ENCODE measurements around the gene SLC35G1. TPM values are rescaled to one million over a fixed set of nuclear protein-coding genes. Genes with fewer than 3 reads are reported as not detected.

Gene SLC35G1
- total RNA-seq, 1 donor from 2014 or later: 5.0 TPM

- H3K27ac Mint-ChIP-seq (ENCODE audit: unreplicated experiment): no peak overlapping the region
- no peaks in the 10 kb centered on the region for H3K4me1 Mint-ChIP-seq (ENCODE audit: unreplicated experiment)
- no peak for DNase-seq (ENCODE audit: low spot score)
- no peaks in the 10 kb centered on the region for H3K9me3 Mint-ChIP-seq (ENCODE audit: unreplicated experiment)
- TF ChIP-seq CTCF (IDR thresholded peaks at IDR 0.05; ENCODE audit: unreplicated experiment): no peak
- H3K27me3 Mint-ChIP-seq (ENCODE audit: unreplicated experiment): no peaks in the 10 kb centered on the region
- H3K36me3 Mint-ChIP-seq (ENCODE audit: low read depth, unreplicated experiment): no peaks in the 10 kb centered on the region
- no peak overlapping the region for H3K4me3 Mint-ChIP-seq (ENCODE audit: unreplicated experiment)
Measured at GRCh38 chr10:93947524-93947923, 53.7 kb downstream of the SLC35G1 start.

DNA sequence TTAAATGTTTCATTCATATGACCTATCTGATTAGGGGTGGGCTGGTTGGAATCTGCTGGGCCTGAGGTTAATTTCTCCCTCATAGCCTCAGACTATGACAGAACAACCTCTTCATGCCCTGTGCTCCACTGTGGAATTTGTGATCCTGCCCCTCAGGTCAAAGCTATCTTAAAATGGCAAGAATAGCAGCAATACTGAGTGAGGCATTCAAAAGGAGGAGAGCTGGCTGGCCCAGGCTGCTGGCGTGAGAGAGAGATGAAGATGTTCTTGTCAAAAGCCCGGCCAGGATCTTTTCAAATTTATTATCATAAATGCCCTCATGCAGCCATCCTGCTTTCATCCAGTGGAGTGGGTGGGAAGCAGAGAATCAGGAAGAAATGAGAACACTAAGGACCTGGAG lies 58.1 kb downstream of the SLC35G1 start:
- no peaks in the 10 kb centered on the region for H3K36me3 Mint-ChIP-seq (ENCODE audit: low read depth, unreplicated experiment)
- no peaks in the 10 kb centered on the region for H3K9me3 Mint-ChIP-seq (ENCODE audit: unreplicated experiment)
- DNase-seq (ENCODE audit: low spot score): no peak
- no peaks in the 10 kb centered on the region for H3K27me3 Mint-ChIP-seq (ENCODE audit: unreplicated experiment)
- H3K27ac Mint-ChIP-seq (ENCODE audit: unreplicated experiment): no peak overlapping the region
- no peaks in the 10 kb centered on the region for H3K4me1 Mint-ChIP-seq (ENCODE audit: unreplicated experiment)
- no peak overlapping the region for H3K4me3 Mint-ChIP-seq (ENCODE audit: unreplicated experiment)
- no peak for TF ChIP-seq CTCF (IDR thresholded peaks at IDR 0.05; ENCODE audit: unreplicated experiment)

Other genes starting within 250 kb of the SLC35G1 start
- 14.6 TPM for gene FRA10AC1, start 191.4 kb upstream of the SLC35G1 start, total RNA-seq (ENCODE audit: unreplicated experiment)
- gene LGI1, start 136.0 kb upstream of the SLC35G1 start, total RNA-seq (ENCODE audit: unreplicated experiment): 0.26 TPM
- 0.49 TPM for gene PLCE1, start 100.0 kb downstream of the SLC35G1 start, total RNA-seq (ENCODE audit: unreplicated experiment)